ENCODE results near the gene SMCHD1. TPM values are rescaled to one million over a fixed set of nuclear protein-coding genes. Genes with fewer than 3 reads are reported as not detected.

Gene SMCHD1
- total and polyA plus RNA-seq, 10 of the 15 experiments (the other 5 are each of a cell fraction or from before 2014, with no cell fraction given), result 6.0 to 110 (median 48.0) TPM

DNA sequence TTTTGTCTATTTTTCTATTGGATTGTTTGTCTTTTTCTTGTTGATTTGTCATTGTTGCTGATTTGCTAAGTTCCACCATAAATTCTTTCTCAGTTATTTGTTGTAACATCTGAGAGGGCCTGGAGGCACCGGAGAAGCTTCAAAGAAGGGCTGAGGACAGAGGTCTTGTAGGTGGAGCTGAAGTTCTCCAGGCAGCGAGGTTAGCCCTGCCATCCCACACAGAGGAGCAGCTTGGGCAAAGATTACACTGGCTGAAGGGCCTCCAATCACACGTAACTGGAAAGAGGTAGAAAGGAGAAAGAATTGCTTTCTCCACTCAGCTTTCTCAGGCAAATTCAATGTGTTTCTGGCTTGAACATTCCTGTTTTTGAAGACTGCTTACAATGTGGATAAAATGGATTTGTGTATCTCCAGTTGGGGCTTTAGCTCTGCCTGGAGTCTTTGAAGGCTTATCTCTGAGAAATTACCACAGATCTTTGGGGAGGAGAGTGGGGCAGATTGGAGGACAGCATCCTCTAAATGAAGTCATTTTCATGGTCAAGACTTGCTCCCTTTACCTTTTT is 170.2 kb downstream of the SMCHD1 start:
- no peak for FAIRE-seq
- no TSS peak for BruUV-seq (replicated peaks)
- SMC1A ChIA-PET (ENCODE audit: uncharacterized antibody, unreplicated experiment), result no interaction called here
- TF ChIP-seq STAT1 (conservative IDR thresholded peaks at IDR 0.05) (no peak), NBN (IDR thresholded peaks at IDR 0.05) (no peak), SPI1 (IDR thresholded peaks at IDR 0.05; ENCODE audit: borderline replicate concordance, insufficient read depth, low read depth, low read length) (no peak), LARP7 (IDR thresholded peaks at IDR 0.05) (no peak), CBX3 (IDR thresholded peaks at IDR 0.05; ENCODE audit: borderline replicate concordance, low read depth) (no peak), SMC3 (IDR thresholded peaks at IDR 0.05; ENCODE audit: borderline replicate concordance, low read length) (no peak), YY1 (IDR thresholded peaks at IDR 0.05; ENCODE audit: low read depth, low read length) (no peak)
- TF ChIP-seq, protein P1, sequence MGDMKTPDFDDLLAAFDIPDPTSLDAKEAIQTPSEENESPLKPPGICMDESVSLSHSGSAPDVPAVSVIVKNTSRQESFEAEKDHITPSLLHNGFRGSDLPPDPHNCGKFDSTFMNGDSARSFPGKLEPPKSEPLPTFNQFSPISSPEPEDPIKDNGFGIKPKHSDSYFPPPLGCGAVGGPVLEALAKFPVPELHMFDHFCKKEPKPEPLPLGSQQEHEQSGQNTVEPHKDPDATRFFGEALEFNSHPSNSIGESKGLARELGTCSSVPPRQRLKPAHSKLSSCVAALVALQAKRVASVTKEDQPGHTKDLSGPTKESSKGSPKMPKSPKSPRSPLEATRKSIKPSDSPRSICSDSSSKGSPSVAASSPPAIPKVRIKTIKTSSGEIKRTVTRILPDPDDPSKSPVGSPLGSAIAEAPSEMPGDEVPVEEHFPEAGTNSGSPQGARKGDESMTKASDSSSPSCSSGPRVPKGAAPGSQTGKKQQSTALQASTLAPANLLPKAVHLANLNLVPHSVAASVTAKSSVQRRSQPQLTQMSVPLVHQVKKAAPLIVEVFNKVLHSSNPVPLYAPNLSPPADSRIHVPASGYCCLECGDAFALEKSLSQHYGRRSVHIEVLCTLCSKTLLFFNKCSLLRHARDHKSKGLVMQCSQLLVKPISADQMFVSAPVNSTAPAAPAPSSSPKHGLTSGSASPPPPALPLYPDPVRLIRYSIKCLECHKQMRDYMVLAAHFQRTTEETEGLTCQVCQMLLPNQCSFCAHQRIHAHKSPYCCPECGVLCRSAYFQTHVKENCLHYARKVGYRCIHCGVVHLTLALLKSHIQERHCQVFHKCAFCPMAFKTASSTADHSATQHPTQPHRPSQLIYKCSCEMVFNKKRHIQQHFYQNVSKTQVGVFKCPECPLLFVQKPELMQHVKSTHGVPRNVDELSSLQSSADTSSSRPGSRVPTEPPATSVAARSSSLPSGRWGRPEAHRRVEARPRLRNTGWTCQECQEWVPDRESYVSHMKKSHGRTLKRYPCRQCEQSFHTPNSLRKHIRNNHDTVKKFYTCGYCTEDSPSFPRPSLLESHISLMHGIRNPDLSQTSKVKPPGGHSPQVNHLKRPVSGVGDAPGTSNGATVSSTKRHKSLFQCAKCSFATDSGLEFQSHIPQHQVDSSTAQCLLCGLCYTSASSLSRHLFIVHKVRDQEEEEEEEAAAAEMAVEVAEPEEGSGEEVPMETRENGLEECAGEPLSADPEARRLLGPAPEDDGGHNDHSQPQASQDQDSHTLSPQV (IDR thresholded peaks at IDR 0.05), result no peak
- TF ChIP-seq, protein P2, sequence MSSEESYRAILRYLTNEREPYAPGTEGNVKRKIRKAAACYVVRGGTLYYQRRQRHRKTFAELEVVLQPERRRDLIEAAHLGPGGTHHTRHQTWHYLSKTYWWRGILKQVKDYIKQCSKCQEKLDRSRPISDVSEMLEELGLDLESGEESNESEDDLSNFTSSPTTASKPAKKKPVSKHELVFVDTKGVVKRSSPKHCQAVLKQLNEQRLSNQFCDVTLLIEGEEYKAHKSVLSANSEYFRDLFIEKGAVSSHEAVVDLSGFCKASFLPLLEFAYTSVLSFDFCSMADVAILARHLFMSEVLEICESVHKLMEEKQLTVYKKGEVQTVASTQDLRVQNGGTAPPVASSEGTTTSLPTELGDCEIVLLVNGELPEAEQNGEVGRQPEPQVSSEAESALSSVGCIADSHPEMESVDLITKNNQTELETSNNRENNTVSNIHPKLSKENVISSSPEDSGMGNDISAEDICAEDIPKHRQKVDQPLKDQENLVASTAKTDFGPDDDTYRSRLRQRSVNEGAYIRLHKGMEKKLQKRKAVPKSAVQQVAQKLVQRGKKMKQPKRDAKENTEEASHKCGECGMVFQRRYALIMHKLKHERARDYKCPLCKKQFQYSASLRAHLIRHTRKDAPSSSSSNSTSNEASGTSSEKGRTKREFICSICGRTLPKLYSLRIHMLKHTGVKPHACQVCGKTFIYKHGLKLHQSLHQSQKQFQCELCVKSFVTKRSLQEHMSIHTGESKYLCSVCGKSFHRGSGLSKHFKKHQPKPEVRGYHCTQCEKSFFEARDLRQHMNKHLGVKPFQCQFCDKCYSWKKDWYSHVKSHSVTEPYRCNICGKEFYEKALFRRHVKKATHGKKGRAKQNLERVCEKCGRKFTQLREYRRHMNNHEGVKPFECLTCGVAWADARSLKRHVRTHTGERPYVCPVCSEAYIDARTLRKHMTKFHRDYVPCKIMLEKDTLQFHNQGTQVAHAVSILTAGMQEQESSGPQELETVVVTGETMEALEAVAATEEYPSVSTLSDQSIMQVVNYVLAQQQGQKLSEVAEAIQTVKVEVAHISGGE (CRISPR knock-in tag; IDR thresholded peaks at IDR 0.05), result no peak
- TF ChIP-seq, protein P3, sequence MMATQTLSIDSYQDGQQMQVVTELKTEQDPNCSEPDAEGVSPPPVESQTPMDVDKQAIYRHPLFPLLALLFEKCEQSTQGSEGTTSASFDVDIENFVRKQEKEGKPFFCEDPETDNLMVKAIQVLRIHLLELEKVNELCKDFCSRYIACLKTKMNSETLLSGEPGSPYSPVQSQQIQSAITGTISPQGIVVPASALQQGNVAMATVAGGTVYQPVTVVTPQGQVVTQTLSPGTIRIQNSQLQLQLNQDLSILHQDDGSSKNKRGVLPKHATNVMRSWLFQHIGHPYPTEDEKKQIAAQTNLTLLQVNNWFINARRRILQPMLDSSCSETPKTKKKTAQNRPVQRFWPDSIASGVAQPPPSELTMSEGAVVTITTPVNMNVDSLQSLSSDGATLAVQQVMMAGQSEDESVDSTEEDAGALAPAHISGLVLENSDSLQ (IDR thresholded peaks at IDR 0.05), result no peak
- TF ChIP-seq, protein P4, sequence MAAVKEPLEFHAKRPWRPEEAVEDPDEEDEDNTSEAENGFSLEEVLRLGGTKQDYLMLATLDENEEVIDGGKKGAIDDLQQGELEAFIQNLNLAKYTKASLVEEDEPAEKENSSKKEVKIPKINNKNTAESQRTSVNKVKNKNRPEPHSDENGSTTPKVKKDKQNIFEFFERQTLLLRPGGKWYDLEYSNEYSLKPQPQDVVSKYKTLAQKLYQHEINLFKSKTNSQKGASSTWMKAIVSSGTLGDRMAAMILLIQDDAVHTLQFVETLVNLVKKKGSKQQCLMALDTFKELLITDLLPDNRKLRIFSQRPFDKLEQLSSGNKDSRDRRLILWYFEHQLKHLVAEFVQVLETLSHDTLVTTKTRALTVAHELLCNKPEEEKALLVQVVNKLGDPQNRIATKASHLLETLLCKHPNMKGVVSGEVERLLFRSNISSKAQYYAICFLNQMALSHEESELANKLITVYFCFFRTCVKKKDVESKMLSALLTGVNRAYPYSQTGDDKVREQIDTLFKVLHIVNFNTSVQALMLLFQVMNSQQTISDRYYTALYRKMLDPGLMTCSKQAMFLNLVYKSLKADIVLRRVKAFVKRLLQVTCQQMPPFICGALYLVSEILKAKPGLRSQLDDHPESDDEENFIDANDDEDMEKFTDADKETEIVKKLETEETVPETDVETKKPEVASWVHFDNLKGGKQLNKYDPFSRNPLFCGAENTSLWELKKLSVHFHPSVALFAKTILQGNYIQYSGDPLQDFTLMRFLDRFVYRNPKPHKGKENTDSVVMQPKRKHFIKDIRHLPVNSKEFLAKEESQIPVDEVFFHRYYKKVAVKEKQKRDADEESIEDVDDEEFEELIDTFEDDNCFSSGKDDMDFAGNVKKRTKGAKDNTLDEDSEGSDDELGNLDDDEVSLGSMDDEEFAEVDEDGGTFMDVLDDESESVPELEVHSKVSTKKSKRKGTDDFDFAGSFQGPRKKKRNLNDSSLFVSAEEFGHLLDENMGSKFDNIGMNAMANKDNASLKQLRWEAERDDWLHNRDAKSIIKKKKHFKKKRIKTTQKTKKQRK (IDR thresholded peaks at IDR 0.05; ENCODE audit: low read depth, low read length), result no peak
- TF ChIP-seq, protein P5, sequence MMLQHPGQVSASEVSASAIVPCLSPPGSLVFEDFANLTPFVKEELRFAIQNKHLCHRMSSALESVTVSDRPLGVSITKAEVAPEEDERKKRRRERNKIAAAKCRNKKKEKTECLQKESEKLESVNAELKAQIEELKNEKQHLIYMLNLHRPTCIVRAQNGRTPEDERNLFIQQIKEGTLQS (IDR thresholded peaks at IDR 0.05; ENCODE audit: borderline replicate concordance, extremely low read depth, low read depth, low read length), result no peak

More for the DNA sequence above, 170.2 kb downstream of the SMCHD1 start:
- no peaks in the 10 kb centered on the region for H3K4me1 ChIP-seq (ENCODE audit: control insufficient read depth, insufficient read depth, low read length)
- no peak overlapping the region for H2AFZ ChIP-seq (ENCODE audit: control insufficient read depth, low read depth, low read length)
- H4K20me1 ChIP-seq (ENCODE audit: control insufficient read depth, insufficient read depth), result no peaks in the 10 kb centered on the region
- ChIA-PET RAD21 (ENCODE audit: unreplicated experiment) (no interaction called here), CTCF (no interaction called here), POLR2A (interaction anchor here (0.6 to 0.7 kb wide), 3 partner anchors 16 to 163 kb away, joined by 3 to 4 read pairs (median 3); no protein-coding TSS in a partner anchor)
- ATAC-seq, result no peak
- no peaks in the 10 kb centered on the region for H3K9me3 ChIP-seq (replicated peaks; ENCODE audit: control insufficient read depth, insufficient read depth, low read length)
- H3K4me2 ChIP-seq (ENCODE audit: control insufficient read depth, insufficient read depth), result no peak overlapping the region
- intact Hi-C loops (cut with micrococcal nuclease; ENCODE audit: unreplicated experiment), result no loop called here
- no peak overlapping the region for H3K9ac ChIP-seq (ENCODE audit: control insufficient read depth, insufficient read depth, low read length)
- no peak overlapping the region for H3K27ac ChIP-seq (ENCODE audit: control insufficient read depth, insufficient read depth)
- no peaks in the 10 kb centered on the region for H3K27me3 ChIP-seq (replicated peaks in 1 of 2; ENCODE audit: control insufficient read depth in 2 of 2, insufficient read depth in 2 of 2, low read length in 1 of 2)
- H3K79me2 ChIP-seq (ENCODE audit: control insufficient read depth, insufficient read depth, low read length), result no peaks in the 10 kb centered on the region
- no peak for DNase-seq (ENCODE audit: low read depth, low spot score)
- WGBS (ENCODE audit: insufficient coverage, insufficient replicate concordance, low lambda C conversion rate, missing lambda C conversion rate), result 48% methylated on average over 3 of the region's 3 CpGs
- no peak overlapping the region for H3K4me3 ChIP-seq
- no peaks in the 10 kb centered on the region for H3K36me3 ChIP-seq (ENCODE audit: control insufficient read depth in 2 of 2, insufficient read depth in 2 of 2, low read length in 1 of 2)
- in situ Hi-C loops (cut with MboI), result no loop called here
